Right renal cortex interstitium (tissue), 3 donors: Measurements from ENCODE around the gene SLC9A8. TPM values are rescaled to one million over a fixed set of nuclear protein-coding genes. Genes with fewer than 3 reads are reported as not detected.
"Not testable (repeated sequence)": the region's sequence is repeated elsewhere in the genome, so short reads cannot be mapped to it uniquely, and the experiment has no call there.

Experiments
- DNase-seq, 3 donors: peaks; one replicate each; pipeline ENCODE4 v3.0.0-alpha.2; 2013; ENCODE audit warnings: low read depth in 3 of 3, low spot score in 2 of 3
- polyA plus RNA-seq, 3 donors: library from polyadenylated mRNA; unstranded; fragments of 120-200 nt; gene quantifications; one replicate each; pipeline ENCODE4 v1.2.1, GENCODE V29; 2013; ENCODE audit not compliant: insufficient read length in 3 of 3

Gene SLC9A8
- polyA plus RNA-seq, 3 donors, result 8.0 to 8.1 (median 8.0) TPM

GRCh38 chr20:49846206-49846807 lies 33.7 kb downstream of the SLC9A8 start:
- DNase-seq, result peak in 2 of 3 donors; percentile 29 to 34

GRCh38 chr20:49850463-49851230 lies 38.0 kb downstream of the SLC9A8 start:
- DNase-seq, result no peak

GRCh38 chr20:49851231-49851705 lies 38.6 kb downstream of the SLC9A8 start:
- DNase-seq, result no peak

GRCh38 chr20:49851991-49852390 lies 39.4 kb downstream of the SLC9A8 start:
- DNase-seq, result no peak

- DNase-seq, result no peak
Measured at GRCh38 chr20:49852522-49853080, 40.0 kb downstream of the SLC9A8 start.

- DNase-seq, result peak in 2 of 3 donors; percentile 34 to 56
Measured at GRCh38 chr20:49853640-49854039, 41.0 kb downstream of the SLC9A8 start.

- DNase-seq, result no peak
Measured at GRCh38 chr20:49854190-49854875, 41.7 kb downstream of the SLC9A8 start.

- no peak for DNase-seq
Measured at GRCh38 chr20:49856904-49857303, 44.3 kb downstream of the SLC9A8 start.

- DNase-seq, result no peak
Measured at GRCh38 chr20:49858076-49858585, 45.5 kb downstream of the SLC9A8 start.

- DNase-seq, result no peak
Measured at GRCh38 chr20:49859011-49859410, 46.4 kb downstream of the SLC9A8 start.

GRCh38 chr20:49859807-49860206 lies 47.2 kb downstream of the SLC9A8 start:
- DNase-seq, result no peak

GRCh38 chr20:49861232-49861631 lies 48.6 kb downstream of the SLC9A8 start:
- DNase-seq, result not testable (repeated sequence)

GRCh38 chr20:49862607-49863200 lies 50.1 kb downstream of the SLC9A8 start:
- no peak for DNase-seq

- DNase-seq, result no peak
Measured at GRCh38 chr20:49863666-49864065, 51.0 kb downstream of the SLC9A8 start.

- no peak for DNase-seq
Measured at GRCh38 chr20:49865559-49865958, 52.9 kb downstream of the SLC9A8 start.

GRCh38 chr20:49866051-49866450 lies 53.4 kb downstream of the SLC9A8 start:
- no peak for DNase-seq

GRCh38 chr20:49867453-49868215 lies 55.0 kb downstream of the SLC9A8 start:
- no peak for DNase-seq

- DNase-seq, result no peak
Measured at GRCh38 chr20:49868538-49868937, 55.9 kb downstream of the SLC9A8 start.

GRCh38 chr20:49868964-49869363 lies 56.3 kb downstream of the SLC9A8 start:
- no peak for DNase-seq

- DNase-seq, result no peak
Measured at GRCh38 chr20:49870261-49870660, 57.6 kb downstream of the SLC9A8 start.
